Neural cell (in vitro differentiated cells): Measurements from ENCODE around the gene MRPL50. TPM values are rescaled to one million over a fixed set of nuclear protein-coding genes. Genes with fewer than 3 reads are reported as not detected.

Source experiments
- H2AFZ ChIP-seq: fragments of 200-600, 300-800 bp; sonication (generic), shearing (Covaris generic); 2 replicates; pipeline ENCODE4 v1.6.0; 2014; ENCODE audit warnings: low read depth, mild to moderate bottlenecking, antibody characterized with exemption, low read length, moderate library complexity
- H3F3A ChIP-seq: fragments of 200-600 bp; shearing (Covaris generic); 2 replicates; pipeline ENCODE4 v1.6.1; 2016; ENCODE audit warnings: mild to moderate bottlenecking, moderate library complexity, mixed read lengths, antibody characterized with exemption, low read length; ENCODE audit not compliant: insufficient read depth, poor library complexity, severe bottlenecking
- H3K27ac ChIP-seq: fragments of 200-600, 300-800 bp; sonication (generic), shearing (Covaris generic); 2 replicates; pipeline ENCODE4 v1.5.1; 2014; ENCODE audit warnings: mild to moderate bottlenecking, low read length, moderate library complexity
- H3K27me3 ChIP-seq: fragments of 300-800, 200-600 bp; sonication (generic), shearing (Covaris generic); 2 replicates; pipeline ENCODE4 v1.6.0; 2014; ENCODE audit warnings: mild to moderate bottlenecking, low read depth, low read length, moderate library complexity; ENCODE audit not compliant: insufficient read depth
- H3K36me3 ChIP-seq: fragments of 300-800, 200-600 bp; sonication (generic), shearing (Covaris generic); 2 replicates; pipeline ENCODE4 v1.5.1; 2014; ENCODE audit warnings: mild to moderate bottlenecking, antibody characterized with exemption, low read length, moderate library complexity; ENCODE audit not compliant: insufficient read depth
- H3K4me2 ChIP-seq: fragments of 300-800, 200-600 bp; sonication (generic), shearing (Covaris generic); 2 replicates; pipeline ENCODE4 v1.6.0; 2014; ENCODE audit warnings: mild to moderate bottlenecking, low read length
- H3K4me3 ChIP-seq: fragments of 300-800, 200-600 bp; sonication (generic), shearing (Covaris generic); 2 replicates; pipeline ENCODE4 v1.5.1; 2014; ENCODE audit warnings: mild to moderate bottlenecking, low read length, moderate library complexity
- H3K79me2 ChIP-seq: fragments of 200-600 bp; shearing (Covaris generic); replicated peaks from 2 replicates; pipeline ENCODE4 v1.6.0; 2014; ENCODE audit warnings: mild to moderate bottlenecking, low read length, moderate library complexity; ENCODE audit not compliant: insufficient read depth
- H3K9ac ChIP-seq: fragments of 300-800, 200-600 bp; sonication (generic), shearing (Covaris generic); 2 replicates; pipeline ENCODE4 v1.6.1; 2016; ENCODE audit warnings: mild to moderate bottlenecking, low read length, mixed read lengths
- H3K9me2 ChIP-seq: fragments of 200-600 bp; shearing (Covaris generic); 2 replicates; pipeline ENCODE4 v1.6.1; 2016; ENCODE audit warnings: mild to moderate bottlenecking, low read length, mixed read lengths; ENCODE audit not compliant: insufficient read depth
- H3K9me3 ChIP-seq: fragments of 200-600, 300-800 bp; sonication (generic), shearing (Covaris generic); 2 replicates; pipeline ENCODE4 v1.6.1; 2016; ENCODE audit warnings: mild to moderate bottlenecking, mixed run types, low read length, moderate library complexity, mixed read lengths
- H4K20me1 ChIP-seq: fragments of 200-600 bp; shearing (Covaris generic); 2 replicates; pipeline ENCODE4 v1.6.1; 2016; ENCODE audit warnings: mild to moderate bottlenecking, mixed run types; ENCODE audit not compliant: insufficient read depth
- CTCF ChIP-seq: fragments of 450-650 bp; IDR thresholded peaks from 2 replicates; pipeline ENCODE4 v1.5.1; 2014; ENCODE audit warnings: antibody characterized with exemption, mild to moderate bottlenecking, moderate library complexity; ENCODE audit not compliant: poor library complexity, severe bottlenecking
- EP300 ChIP-seq: fragments of 450-650 bp; conservative IDR thresholded peaks from 2 replicates; pipeline ENCODE4 v1.6.1; 2014; ENCODE audit warnings: antibody characterized with exemption, mild to moderate bottlenecking, moderate library complexity; ENCODE audit not compliant: poor library complexity, severe bottlenecking
- EZH2 ChIP-seq: fragments of 200-600, 300-800 bp; shearing (Covaris generic), sonication (generic); IDR thresholded peaks from 2 replicates; pipeline ENCODE4 v1.6.1; 2014; ENCODE audit warnings: antibody characterized with exemption, low read length, borderline replicate concordance, mild to moderate bottlenecking; ENCODE audit not compliant: insufficient read depth, poor library complexity, severe bottlenecking
- MXI1 ChIP-seq: fragments of 450-650 bp; conservative IDR thresholded peaks from 2 replicates; pipeline ENCODE4 v1.6.1; 2014; ENCODE audit warnings: antibody characterized with exemption, mild to moderate bottlenecking; ENCODE audit not compliant: poor library complexity, severe bottlenecking
- POLR2AphosphoS5 ChIP-seq: IDR thresholded peaks from 2 replicates; pipeline ENCODE4 v1.6.1; 2012
- RAD21 ChIP-seq: fragments of 450-650 bp; conservative IDR thresholded peaks from 2 replicates; pipeline ENCODE4 v1.6.1; 2014; ENCODE audit warnings: antibody characterized with exemption, mild to moderate bottlenecking, moderate library complexity
- REST ChIP-seq: IDR thresholded peaks from 2 replicates; pipeline ENCODE4 v1.6.1; 2012; ENCODE audit warnings: borderline replicate concordance
- SMC3 ChIP-seq: fragments of 450-650 bp; conservative IDR thresholded peaks from 2 replicates; pipeline ENCODE4 v1.6.1; 2014; ENCODE audit warnings: antibody characterized with exemption, mild to moderate bottlenecking, moderate library complexity; ENCODE audit not compliant: poor library complexity
- TAF1 ChIP-seq: IDR thresholded peaks from 2 replicates; pipeline ENCODE4 v1.6.1; 2012; ENCODE audit warnings: low read depth
- polyA plus RNA-seq: library from polyadenylated mRNA; depleted of rRNA; stranded (reverse); fragments of >200 nt; gene quantifications from 2 replicates; pipeline ENCODE4 v1.2.3, GENCODE V29; 2014

MRPL50 gene
- polyA plus RNA-seq, 1 donor from 2014 or later = 35.2 TPM

GRCh38 chr9:101415578-101415977 lies 17.2 kb upstream of the MRPL50 start:
- TF ChIP-seq EP300 (no peak), EZH2 (no peak), MXI1 (no peak), RAD21 (no peak), SMC3 (no peak), TAF1 (no peak), REST (no peak)
- no peaks in the 10 kb centered on the region for H3K9me2 ChIP-seq
- H3K9ac ChIP-seq = no peak overlapping the region
- H3K27me3 ChIP-seq = no peaks in the 10 kb centered on the region
- H3F3A ChIP-seq = no peaks in the 10 kb centered on the region
- no peak overlapping the region for H2AFZ ChIP-seq
- H4K20me1 ChIP-seq = no peaks in the 10 kb centered on the region
- no peak overlapping the region for H3K4me2 ChIP-seq
- peaks cover 6% of the 10 kb centered on the region for H3K36me3 ChIP-seq
- peaks cover 2% of the 10 kb centered on the region for H3K79me2 ChIP-seq
- no peak overlapping the region for H3K27ac ChIP-seq
- H3K4me3 ChIP-seq = no peak overlapping the region
- H3K9me3 ChIP-seq = no peaks in the 10 kb centered on the region

GRCh38 chr9:101414839-101415238 lies 16.4 kb upstream of the MRPL50 start:
- Histone ChIP-seq H4K20me1 (no peaks in the 10 kb centered on the region), H3K36me3 (peaks cover 6% of the 10 kb centered on the region), H3K4me2 (no peak overlapping the region), H3K9me3 (peaks cover 2% of the 10 kb centered on the region), H3K4me3 (no peak overlapping the region), H3K27me3 (no peaks in the 10 kb centered on the region), H3K79me2 (peaks cover 2% of the 10 kb centered on the region), H2AFZ (no peak overlapping the region), H3F3A (no peaks in the 10 kb centered on the region), H3K27ac (no peak overlapping the region), H3K9me2 (no peaks in the 10 kb centered on the region), H3K9ac (no peak overlapping the region)
- TF ChIP-seq RAD21 = no peak
- TF ChIP-seq TAF1 = no peak
- no peak for TF ChIP-seq POLR2AphosphoS5
- TF ChIP-seq CTCF = no peak
- no peak for TF ChIP-seq MXI1
- TF ChIP-seq EZH2 = no peak
- TF ChIP-seq EP300 = no peak
- no peak for TF ChIP-seq SMC3
- no peak for TF ChIP-seq REST
